Smooth muscle cell (in vitro differentiated cells): ENCODE data around the gene CLTCL1. TPM values are rescaled to one million over a fixed set of nuclear protein-coding genes. Genes with fewer than 3 reads are reported as not detected.

Source experiments
- DNase-seq: peaks from one replicate; lab custom pipeline; 2025; ENCODE audit not compliant: unreplicated experiment; lab: John Stamatoyannopoulos, UW
- H2AFZ ChIP-seq: fragments of 200-600 bp; sonication (generic); 2 replicates; pipeline ENCODE4 v1.6.0; 2016; ENCODE audit warnings: antibody characterized with exemption, low read depth, mild to moderate bottlenecking
- H3F3A ChIP-seq: fragments of 200-600 bp; sonication (generic); 2 replicates; pipeline ENCODE4 v1.6.0; 2017; ENCODE audit warnings: antibody characterized with exemption, low read depth
- H3K27ac ChIP-seq: fragments of 200-600 bp; sonication (generic); 2 replicates; pipeline ENCODE4 v1.5.1; 2016; ENCODE audit warnings: low read depth, mild to moderate bottlenecking
- H3K27me3 ChIP-seq: fragments of 200-600 bp; sonication (generic); 2 replicates; pipeline ENCODE4 v1.6.1; 2016; ENCODE audit warnings: low read depth, mild to moderate bottlenecking
- H3K36me3 ChIP-seq: fragments of 200-600 bp; sonication (generic); 2 replicates; pipeline ENCODE4 v1.5.1; 2016; ENCODE audit warnings: low read depth
- H3K4me1 ChIP-seq: fragments of 200-600 bp; sonication (generic); 2 replicates; pipeline ENCODE4 v1.5.1; 2016; ENCODE audit warnings: low read depth
- H3K4me2 ChIP-seq: fragments of 200-600 bp; sonication (generic); 2 replicates; pipeline ENCODE4 v1.6.0; 2016; ENCODE audit warnings: mild to moderate bottlenecking
- H3K4me3 ChIP-seq: fragments of 200-600 bp; sonication (generic); 2 replicates; pipeline ENCODE4 v1.5.1; 2016; ENCODE audit warnings: mild to moderate bottlenecking
- H3K79me2 ChIP-seq: fragments of 200-600 bp; sonication (generic); 2 replicates; pipeline ENCODE4 v1.6.0; 2016; ENCODE audit warnings: low read depth, mild to moderate bottlenecking
- H3K9ac ChIP-seq: fragments of 200-600 bp; sonication (generic); 2 replicates; pipeline ENCODE4 v1.6.0; 2016; ENCODE audit warnings: low read depth
- H3K9me3 ChIP-seq: fragments of 200-600 bp; sonication (generic); replicated peaks from 2 replicates; pipeline ENCODE4 v1.5.1; 2016; ENCODE audit warnings: low read depth
- H4K20me1 ChIP-seq: fragments of 200-600 bp; sonication (generic); 2 replicates; pipeline ENCODE4 v1.6.0; 2016; ENCODE audit warnings: low read depth
- CTCF ChIP-seq: fragments of 200-600 bp; sonication (generic); IDR thresholded peaks from 2 replicates; pipeline ENCODE4 v1.5.1; 2017; ENCODE audit warnings: borderline replicate concordance, mild to moderate bottlenecking, antibody characterized with exemption; ENCODE audit not compliant: insufficient read depth, poor library complexity, severe bottlenecking
- WGBS: methylation state at CpG from one replicate; pipeline ENCODE4 v1.1.7; 2016; ENCODE audit warnings: low lambda C conversion rate; 5-methylcytosine and 5-hydroxymethylcytosine counted together
- polyA plus RNA-seq: library from polyadenylated mRNA; unstranded; fragments of >200 nt; fragmentation: Nextera tagmentation; extraction: Ambion mirVana; gene quantifications from 2 replicates; pipeline ENCODE4 v1.2.1, GENCODE V29; 2016
- total RNA-seq: library from RNA; depleted of rRNA; stranded (reverse); fragments of >200 nt; gene quantifications from 2 replicates; pipeline ENCODE4 v1.2.3, GENCODE V29; 2014

Gene CLTCL1
- total and polyA plus RNA-seq, 2 experiments from 2014 or later = 4.7 to 9.0 TPM

GRCh38 chr22:19226428-19226827, 65.1 kb downstream of the CLTCL1 start:
- TF ChIP-seq CTCF = no peak
- no peak overlapping the region for H3K4me3 ChIP-seq
- no peaks in the 10 kb centered on the region for H3K79me2 ChIP-seq

GRCh38 chr22:19225560-19225959, 66.0 kb downstream of the CLTCL1 start:
- no peaks in the 10 kb centered on the region for H4K20me1 ChIP-seq
- no peak for DNase-seq
- H3K4me1 ChIP-seq = no peaks in the 10 kb centered on the region
- no peak overlapping the region for H2AFZ ChIP-seq
- H3K27me3 ChIP-seq = no peaks in the 10 kb centered on the region
- no peaks in the 10 kb centered on the region for H3K9me3 ChIP-seq
- H3K9ac ChIP-seq = no peak overlapping the region
- no peak for TF ChIP-seq CTCF
- H3F3A ChIP-seq = no peaks in the 10 kb centered on the region
- H3K4me2 ChIP-seq = no peak overlapping the region
- peaks cover 6% of the 10 kb centered on the region for H3K36me3 ChIP-seq
- 96% methylated on average over 3 of the region's 3 CpGs for WGBS
- H3K4me3 ChIP-seq = no peak overlapping the region
- H3K79me2 ChIP-seq = no peaks in the 10 kb centered on the region
- H3K27ac ChIP-seq = no peak overlapping the region

More at GRCh38 chr22:19226428-19226827, 65.1 kb downstream of the CLTCL1 start:
- H3K27me3 ChIP-seq = no peaks in the 10 kb centered on the region
- H3K4me2 ChIP-seq = no peak overlapping the region
- no peak overlapping the region for H2AFZ ChIP-seq
- H3K9me3 ChIP-seq = no peaks in the 10 kb centered on the region
- no peaks in the 10 kb centered on the region for H3F3A ChIP-seq
- H4K20me1 ChIP-seq = no peaks in the 10 kb centered on the region
- no peak overlapping the region for H3K27ac ChIP-seq
- no peak for DNase-seq
- H3K4me1 ChIP-seq = no peaks in the 10 kb centered on the region
- no peak overlapping the region for H3K9ac ChIP-seq
- peaks cover 6% of the 10 kb centered on the region for H3K36me3 ChIP-seq

DNA sequence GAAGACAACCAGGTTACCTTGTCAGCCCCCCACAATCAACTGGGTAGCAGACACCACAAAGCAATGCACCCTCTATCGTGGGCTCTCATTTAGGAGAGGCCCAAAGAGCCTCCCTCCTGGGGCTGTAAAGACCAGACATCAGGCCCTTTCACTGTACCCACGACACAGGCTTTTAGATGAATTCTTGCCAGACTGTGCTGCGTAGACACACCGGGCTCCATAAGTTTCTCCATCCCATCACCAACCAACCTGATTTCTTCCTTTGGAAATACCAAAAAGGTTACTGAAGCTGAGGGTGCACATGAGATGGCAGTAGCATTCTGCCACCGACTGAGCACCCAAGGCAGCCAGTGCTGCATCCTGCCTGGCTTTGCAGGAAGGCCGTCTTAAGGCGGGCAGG, 66.5 kb downstream of the CLTCL1 start:
- no peaks in the 10 kb centered on the region for H3K4me1 ChIP-seq
- H3F3A ChIP-seq = no peaks in the 10 kb centered on the region
- H3K36me3 ChIP-seq = peaks cover 6% of the 10 kb centered on the region
- H3K79me2 ChIP-seq = no peaks in the 10 kb centered on the region
- no peaks in the 10 kb centered on the region for H3K9me3 ChIP-seq
- no peaks in the 10 kb centered on the region for H4K20me1 ChIP-seq
- no peak for DNase-seq
- no peak overlapping the region for H3K27ac ChIP-seq
- H2AFZ ChIP-seq = no peak overlapping the region
- no peak overlapping the region for H3K4me3 ChIP-seq
- no peak for TF ChIP-seq CTCF
- H3K4me2 ChIP-seq = no peak overlapping the region
- H3K27me3 ChIP-seq = no peaks in the 10 kb centered on the region
- H3K9ac ChIP-seq = no peak overlapping the region
- 95% methylated on average over 7 of the region's 7 CpGs for WGBS

DNA sequence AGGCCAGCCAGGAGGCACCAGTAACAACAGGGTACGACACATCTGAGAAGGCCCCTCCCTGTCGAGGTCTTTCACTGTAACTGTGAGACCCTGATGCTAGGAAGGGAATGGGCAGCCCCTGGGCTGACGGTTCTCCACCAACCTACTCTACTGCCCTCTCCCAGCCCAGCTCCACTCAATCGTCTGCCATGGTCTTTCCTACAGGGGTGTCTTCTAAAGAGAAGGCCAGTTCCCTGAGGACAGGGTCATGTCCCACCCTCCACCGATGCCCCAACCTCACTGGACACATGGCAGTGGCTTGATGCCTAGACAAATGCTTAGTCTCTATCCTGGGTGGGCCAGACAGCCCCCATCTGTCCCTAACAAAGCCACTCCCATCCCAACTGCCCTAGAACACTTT, 67.0 kb downstream of the CLTCL1 start:
- Histone ChIP-seq H3K27me3 (no peaks in the 10 kb centered on the region), H3K4me3 (no peak overlapping the region), H2AFZ (no peak overlapping the region), H3K4me2 (no peak overlapping the region), H3K9ac (no peak overlapping the region), H3F3A (no peaks in the 10 kb centered on the region), H3K79me2 (no peaks in the 10 kb centered on the region), H3K27ac (no peak overlapping the region), H4K20me1 (no peaks in the 10 kb centered on the region), H3K36me3 (peaks cover 6% of the 10 kb centered on the region), H3K4me1 (no peaks in the 10 kb centered on the region), H3K9me3 (no peaks in the 10 kb centered on the region)
- WGBS = 92% methylated on average over 5 of the region's 5 CpGs
- DNase-seq = no peak
- TF ChIP-seq CTCF = no peak
